ENCODE measurements around the gene STXBP4. TPM values are rescaled to one million over a fixed set of nuclear protein-coding genes. Genes with fewer than 3 reads are reported as not detected.

The STXBP4 gene
- total and polyA plus RNA-seq, 3 donors from 2014 or later: 4.7 to 25.8 (median 19.3) TPM

DNA sequence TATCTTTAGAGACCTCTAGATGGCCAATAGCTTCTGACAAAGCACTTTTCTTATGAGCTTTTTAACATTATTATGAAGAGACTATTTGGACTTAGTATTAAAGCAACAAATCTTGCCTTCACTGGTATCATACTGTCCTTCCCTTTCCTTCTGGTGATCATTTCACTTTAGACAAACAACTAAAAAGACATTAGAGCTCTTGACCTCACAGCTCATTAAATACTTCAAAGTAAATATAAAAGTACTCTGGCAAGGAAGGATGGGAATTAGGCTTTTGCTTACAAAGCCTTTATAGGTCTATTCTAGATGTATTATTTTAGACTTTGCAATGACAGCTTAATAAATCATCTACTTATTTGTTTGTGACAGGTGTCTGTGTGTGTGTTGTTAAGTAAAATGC lies 11.1 kb downstream of the STXBP4 start:
- TF ChIP-seq, protein P1, sequence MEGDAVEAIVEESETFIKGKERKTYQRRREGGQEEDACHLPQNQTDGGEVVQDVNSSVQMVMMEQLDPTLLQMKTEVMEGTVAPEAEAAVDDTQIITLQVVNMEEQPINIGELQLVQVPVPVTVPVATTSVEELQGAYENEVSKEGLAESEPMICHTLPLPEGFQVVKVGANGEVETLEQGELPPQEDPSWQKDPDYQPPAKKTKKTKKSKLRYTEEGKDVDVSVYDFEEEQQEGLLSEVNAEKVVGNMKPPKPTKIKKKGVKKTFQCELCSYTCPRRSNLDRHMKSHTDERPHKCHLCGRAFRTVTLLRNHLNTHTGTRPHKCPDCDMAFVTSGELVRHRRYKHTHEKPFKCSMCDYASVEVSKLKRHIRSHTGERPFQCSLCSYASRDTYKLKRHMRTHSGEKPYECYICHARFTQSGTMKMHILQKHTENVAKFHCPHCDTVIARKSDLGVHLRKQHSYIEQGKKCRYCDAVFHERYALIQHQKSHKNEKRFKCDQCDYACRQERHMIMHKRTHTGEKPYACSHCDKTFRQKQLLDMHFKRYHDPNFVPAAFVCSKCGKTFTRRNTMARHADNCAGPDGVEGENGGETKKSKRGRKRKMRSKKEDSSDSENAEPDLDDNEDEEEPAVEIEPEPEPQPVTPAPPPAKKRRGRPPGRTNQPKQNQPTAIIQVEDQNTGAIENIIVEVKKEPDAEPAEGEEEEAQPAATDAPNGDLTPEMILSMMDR (IDR thresholded peaks at IDR 0.05): no peak
- no peak for DNase-seq
- H3K4me1 ChIP-seq: peaks cover 7% of the 10 kb centered on the region
- H3K36me3 ChIP-seq (ENCODE audit: low read depth, missing control alignments): no peaks in the 10 kb centered on the region
- H3K4me3 ChIP-seq: no peak overlapping the region
- intact Hi-C loops (cut with DNase I; ENCODE audit: low total_unique reads): no loop called here
- H3K9me3 ChIP-seq: no peaks in the 10 kb centered on the region
- no peak overlapping the region for H3K27ac ChIP-seq
- no peaks in the 10 kb centered on the region for H3K27me3 ChIP-seq

DNA sequence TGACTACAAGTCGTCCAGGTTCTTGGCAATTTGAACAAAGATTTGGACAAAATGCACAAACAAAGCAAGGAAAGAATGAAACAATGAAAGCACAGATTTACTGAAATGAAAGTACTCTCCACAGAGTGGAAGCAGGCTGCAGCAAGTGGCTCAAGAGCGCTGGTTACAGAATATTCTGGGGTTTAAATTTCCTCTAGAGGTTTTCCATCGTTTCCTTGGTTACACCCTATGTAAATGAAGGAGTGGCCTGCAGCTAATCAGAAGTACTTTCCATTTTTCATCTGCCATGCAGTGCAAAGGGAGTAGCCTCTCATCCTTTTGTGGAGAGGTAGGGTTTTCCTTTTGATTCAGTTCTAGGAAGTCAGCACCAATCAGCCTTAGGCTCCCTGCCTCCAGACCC lies 11.8 kb downstream of the STXBP4 start:
- 58 to 86% methylated on average over 3 of the region's 3 CpGs for WGBS, 2 donors
- H3K4me1 ChIP-seq: peaks cover 7% of the 10 kb centered on the region
- H3K9me3 ChIP-seq: no peaks in the 10 kb centered on the region
- H3K36me3 ChIP-seq (ENCODE audit: low read depth, missing control alignments): no peaks in the 10 kb centered on the region
- intact Hi-C loops (cut with DNase I; ENCODE audit: low total_unique reads): no loop called here
- no peaks in the 10 kb centered on the region for H3K27me3 ChIP-seq
- TF ChIP-seq, protein P1 (IDR thresholded peaks at IDR 0.05): no peak
- no peak for TF ChIP-seq POLR2A (IDR thresholded peaks at IDR 0.05)
- no peak overlapping the region for H3K4me3 ChIP-seq
- no peak for DNase-seq
- H3K27ac ChIP-seq: no peak overlapping the region

DNA sequence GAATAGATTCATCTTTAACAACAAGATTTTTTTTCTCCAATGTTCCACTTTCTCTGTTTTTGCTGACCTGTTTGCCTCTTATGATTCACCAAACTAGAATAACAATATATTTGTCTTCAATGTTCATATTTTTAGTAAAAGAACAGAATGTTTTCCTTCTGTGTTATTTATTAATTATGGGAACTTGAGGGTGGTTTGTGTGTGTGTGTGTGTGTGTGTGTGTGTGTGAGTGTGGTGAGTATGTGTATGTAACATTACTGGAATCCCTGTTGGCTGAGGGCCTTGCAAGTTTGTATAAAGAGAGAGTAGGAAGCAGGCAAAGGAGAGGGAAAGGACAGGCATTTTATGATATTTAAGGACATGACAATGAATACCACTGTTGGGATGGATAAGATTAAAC lies 13.8 kb downstream of the STXBP4 start:
- intact Hi-C loops (cut with DNase I; ENCODE audit: low total_unique reads): no loop called here
- Histone ChIP-seq H3K36me3 (ENCODE audit: low read depth, missing control alignments) (no peaks in the 10 kb centered on the region), H3K4me3 (no peak overlapping the region), H3K4me1 (peaks cover 7% of the 10 kb centered on the region), H3K27ac (peak overlapping the region; percentile 2 to 55), H3K9me3 (no peaks in the 10 kb centered on the region), H3K27me3 (no peaks in the 10 kb centered on the region)
- peak; percentile 81 for DNase-seq
- TF ChIP-seq, protein P1 (IDR thresholded peaks at IDR 0.05): no peak
- TF ChIP-seq POLR2A (IDR thresholded peaks at IDR 0.05): no peak

DNA sequence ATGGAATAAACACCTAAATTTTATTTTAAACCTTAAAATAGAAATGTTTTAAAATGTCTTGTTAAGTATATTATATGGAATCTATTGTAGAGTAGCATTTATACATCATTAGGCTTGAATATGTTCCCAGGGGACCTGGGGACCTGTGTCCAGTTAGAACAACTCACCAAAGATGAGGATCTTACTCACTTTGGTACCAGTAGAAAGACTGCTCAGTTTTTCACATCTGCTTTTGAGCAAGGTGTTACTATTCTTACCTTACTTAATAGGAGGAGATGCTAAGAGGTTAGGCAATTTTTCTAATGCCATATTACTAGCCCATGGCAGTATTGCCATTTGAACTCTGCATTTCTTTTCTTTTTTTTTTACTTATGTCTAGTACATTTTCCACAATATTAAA lies 14.7 kb downstream of the STXBP4 start:
- H3K9me3 ChIP-seq: no peaks in the 10 kb centered on the region
- no peaks in the 10 kb centered on the region for H3K36me3 ChIP-seq (ENCODE audit: low read depth, missing control alignments)
- no peak overlapping the region for H3K4me3 ChIP-seq
- H3K27me3 ChIP-seq: no peaks in the 10 kb centered on the region
- TF ChIP-seq, protein P1 (IDR thresholded peaks at IDR 0.05): no peak
- TF ChIP-seq POLR2A (IDR thresholded peaks at IDR 0.05): no peak
- no peak for DNase-seq
- intact Hi-C loops (cut with DNase I; ENCODE audit: low total_unique reads): no loop called here
- peaks cover 7% of the 10 kb centered on the region for H3K4me1 ChIP-seq
- peak overlapping the region; percentile 2 to 55 for H3K27ac ChIP-seq

DNA sequence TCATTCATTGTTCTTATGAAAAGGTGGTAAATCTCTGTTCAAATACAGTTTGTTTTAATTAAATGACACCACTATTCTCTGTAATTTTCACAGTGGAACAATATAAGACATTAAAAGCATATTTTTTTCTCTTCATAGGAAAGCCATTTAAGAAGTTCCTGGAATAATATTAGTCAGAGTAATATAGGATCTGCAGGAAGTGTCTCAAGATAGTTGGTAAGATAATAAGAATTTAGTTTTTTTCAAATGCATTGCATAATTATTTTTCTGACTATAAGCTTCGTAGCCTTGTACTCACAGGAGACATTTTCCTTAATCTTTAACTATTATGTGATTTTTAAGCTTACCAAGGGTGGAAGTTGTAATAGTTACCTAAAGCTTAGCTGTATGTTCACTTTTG lies 16.9 kb downstream of the STXBP4 start:
- Histone ChIP-seq H3K9me3 (no peaks in the 10 kb centered on the region), H3K4me3 (no peak overlapping the region), H3K36me3 (ENCODE audit: low read depth, missing control alignments) (no peaks in the 10 kb centered on the region), H3K27me3 (no peaks in the 10 kb centered on the region), H3K4me1 (peaks cover 3% of the 10 kb centered on the region), H3K27ac (no peak overlapping the region)
- 94 to 100% methylated on average over 1 of the region's 1 CpG for WGBS, 2 donors
- TF ChIP-seq POLR2A (IDR thresholded peaks at IDR 0.05): no peak
- TF ChIP-seq, protein P1 (IDR thresholded peaks at IDR 0.05): no peak
- DNase-seq: no peak
- intact Hi-C loops (cut with DNase I; ENCODE audit: low total_unique reads): no loop called here
